Hair follicular keratinocyte (primary cell): Measurements from ENCODE around the gene CYP11A1. TPM values are rescaled to one million over a fixed set of nuclear protein-coding genes. Genes with fewer than 3 reads are reported as not detected.

ENCODE experiments used
- total RNA-seq: library from RNA; depleted of rRNA; stranded (reverse); fragments of >200 nt; gene quantifications from 2 replicates; pipeline ENCODE4 v1.2.3, GENCODE V29; 2015

Gene CYP11A1
- 0.16 TPM in 1 of 2 replicates, not detected in the other for total RNA-seq

DNA sequence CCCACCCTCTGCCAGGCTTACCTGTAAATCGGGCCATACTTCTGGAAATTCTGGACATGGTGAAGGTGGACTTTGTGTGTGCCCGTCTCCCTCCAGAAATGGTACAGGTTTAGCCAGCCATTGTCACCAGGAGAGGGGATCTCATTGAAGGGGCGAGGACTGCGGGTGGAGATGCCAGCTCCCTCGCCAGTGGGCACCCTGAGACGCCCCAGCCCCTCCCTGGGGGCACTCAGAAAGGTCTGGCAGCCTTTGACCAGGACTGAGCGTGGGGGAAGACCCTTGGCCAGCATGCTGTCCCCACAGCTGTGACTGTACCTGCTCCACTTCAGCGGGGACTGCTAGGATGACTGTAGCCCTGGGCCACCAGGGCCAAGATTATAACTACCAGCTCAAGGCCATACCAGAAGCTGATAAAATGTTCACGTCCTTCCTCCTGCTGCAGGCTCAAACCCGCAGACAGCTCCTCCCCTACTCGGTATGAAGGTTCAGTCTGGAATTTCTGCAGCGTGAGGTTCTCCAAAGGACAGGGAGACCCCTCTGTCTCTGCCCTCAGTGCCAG lies at the start of gene CYP11A1:
CYP11A1 (minus strand) TSS at position 351 of the 559 bp plus-strand sequence; CDS start at position 290, 61 bp downstream.

Other genes starting within 250 kb of the CYP11A1 start
- gene ISLR2, start 237.1 kb downstream of the CYP11A1 start, total RNA-seq = 0.04 TPM in 1 of 2 replicates, not detected in the other
- gene ISLR, start 193.9 kb downstream of the CYP11A1 start, total RNA-seq = 0.08 and 0.23 TPM in 2 replicates
- gene STRA6, start 164.9 kb downstream of the CYP11A1 start, total RNA-seq = not detected in 2 replicates
- gene CCDC33, start 131.3 kb downstream of the CYP11A1 start, total RNA-seq = not detected in 2 replicates
- 7.6 and 11.9 TPM in 2 replicates for gene SEMA7A, start 66.3 kb upstream of the CYP11A1 start, total RNA-seq
- 60.9 and 62.2 TPM in 2 replicates for gene UBL7, start 93.5 kb upstream of the CYP11A1 start, total RNA-seq
- gene ARID3B, start 173.6 kb upstream of the CYP11A1 start, total RNA-seq = 4.0 and 6.8 TPM in 2 replicates
- 57.0 and 77.5 TPM in 2 replicates for gene CLK3, start 248.2 kb upstream of the CYP11A1 start, total RNA-seq